Glomerular endothelial cell (primary cell): Measurements from ENCODE around the gene SPAG5. TPM values are rescaled to one million over a fixed set of nuclear protein-coding genes. Genes with fewer than 3 reads are reported as not detected.

Source experiments
- DNase-seq: peaks from one replicate; pipeline ENCODE4 v3.0.0-alpha.2; 2011; ENCODE audit warnings: low read depth, low spot score; ENCODE audit errors: extremely low read depth
- total RNA-seq: library from RNA; depleted of rRNA; stranded (reverse); fragments of >200 nt; gene quantifications from 2 replicates; pipeline ENCODE4 v1.2.3, GENCODE V29; 2015

The SPAG5 gene, protein sequence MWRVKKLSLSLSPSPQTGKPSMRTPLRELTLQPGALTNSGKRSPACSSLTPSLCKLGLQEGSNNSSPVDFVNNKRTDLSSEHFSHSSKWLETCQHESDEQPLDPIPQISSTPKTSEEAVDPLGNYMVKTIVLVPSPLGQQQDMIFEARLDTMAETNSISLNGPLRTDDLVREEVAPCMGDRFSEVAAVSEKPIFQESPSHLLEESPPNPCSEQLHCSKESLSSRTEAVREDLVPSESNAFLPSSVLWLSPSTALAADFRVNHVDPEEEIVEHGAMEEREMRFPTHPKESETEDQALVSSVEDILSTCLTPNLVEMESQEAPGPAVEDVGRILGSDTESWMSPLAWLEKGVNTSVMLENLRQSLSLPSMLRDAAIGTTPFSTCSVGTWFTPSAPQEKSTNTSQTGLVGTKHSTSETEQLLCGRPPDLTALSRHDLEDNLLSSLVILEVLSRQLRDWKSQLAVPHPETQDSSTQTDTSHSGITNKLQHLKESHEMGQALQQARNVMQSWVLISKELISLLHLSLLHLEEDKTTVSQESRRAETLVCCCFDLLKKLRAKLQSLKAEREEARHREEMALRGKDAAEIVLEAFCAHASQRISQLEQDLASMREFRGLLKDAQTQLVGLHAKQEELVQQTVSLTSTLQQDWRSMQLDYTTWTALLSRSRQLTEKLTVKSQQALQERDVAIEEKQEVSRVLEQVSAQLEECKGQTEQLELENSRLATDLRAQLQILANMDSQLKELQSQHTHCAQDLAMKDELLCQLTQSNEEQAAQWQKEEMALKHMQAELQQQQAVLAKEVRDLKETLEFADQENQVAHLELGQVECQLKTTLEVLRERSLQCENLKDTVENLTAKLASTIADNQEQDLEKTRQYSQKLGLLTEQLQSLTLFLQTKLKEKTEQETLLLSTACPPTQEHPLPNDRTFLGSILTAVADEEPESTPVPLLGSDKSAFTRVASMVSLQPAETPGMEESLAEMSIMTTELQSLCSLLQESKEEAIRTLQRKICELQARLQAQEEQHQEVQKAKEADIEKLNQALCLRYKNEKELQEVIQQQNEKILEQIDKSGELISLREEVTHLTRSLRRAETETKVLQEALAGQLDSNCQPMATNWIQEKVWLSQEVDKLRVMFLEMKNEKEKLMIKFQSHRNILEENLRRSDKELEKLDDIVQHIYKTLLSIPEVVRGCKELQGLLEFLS
- 13.0 and 18.6 TPM in 2 replicates for total RNA-seq

DNA sequence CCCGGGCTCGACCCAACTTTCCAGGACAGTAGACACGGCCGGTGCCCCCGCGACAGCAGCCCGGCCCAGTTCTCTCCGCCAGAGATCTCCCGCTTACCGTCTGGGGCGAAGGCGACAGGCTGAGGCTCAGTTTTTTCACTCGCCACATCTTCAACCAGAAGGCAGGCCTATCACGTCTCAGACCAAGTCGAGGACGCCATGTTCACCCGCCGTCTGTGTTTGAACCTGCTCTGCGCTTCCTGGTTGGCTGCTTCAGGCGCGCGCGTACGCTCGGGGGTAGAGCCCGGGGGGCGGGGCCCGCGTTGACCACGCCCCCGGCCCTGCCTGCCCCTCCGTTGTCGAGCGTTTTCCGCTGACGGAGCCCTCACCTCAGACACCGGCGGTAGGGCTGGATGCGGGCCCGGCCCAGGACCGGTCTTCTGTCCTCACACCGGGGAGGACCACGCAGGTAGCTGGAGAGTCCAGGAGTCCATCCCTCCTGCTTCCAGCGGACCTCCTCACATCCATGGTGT lies at the start of gene SPAG5:
SPAG5 (minus strand) TSS at position 227 of the 512 bp plus-strand sequence; CDS start at position 148, 79 bp downstream.
- peak; percentile 55 for DNase-seq

DNA sequence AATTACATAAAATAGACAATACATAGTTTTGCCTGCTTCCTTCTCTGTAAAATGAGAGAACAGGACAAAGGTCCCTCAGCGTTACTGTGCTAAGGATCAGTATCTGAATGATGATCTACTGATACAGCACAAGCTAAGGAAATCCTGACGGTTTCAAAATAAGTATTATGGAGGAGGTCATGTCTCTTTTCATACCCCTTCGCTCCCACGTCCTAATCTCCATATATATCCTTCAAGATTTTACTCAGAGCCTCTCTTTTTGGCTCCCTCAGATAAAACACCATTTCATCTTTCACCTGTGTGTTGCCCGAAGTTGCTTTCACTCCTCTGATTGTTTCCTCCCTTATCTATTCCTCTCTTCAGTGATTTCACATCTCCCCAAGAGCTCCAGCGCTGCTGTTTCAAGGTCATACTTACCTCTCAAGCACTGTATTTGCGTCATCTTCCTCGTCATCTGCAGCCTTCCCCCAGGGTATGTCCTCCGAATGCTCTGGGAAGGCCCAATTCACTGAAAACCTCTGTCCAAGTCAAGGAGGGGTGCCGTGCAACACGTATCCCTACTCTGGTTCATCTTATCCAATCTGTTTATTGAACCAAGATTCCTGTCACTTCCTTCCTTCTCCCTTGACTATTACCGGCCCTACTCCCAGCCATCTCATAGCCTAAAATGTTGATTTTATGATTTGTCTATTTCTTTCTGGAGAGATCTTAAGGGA lies 47.4 kb upstream of the SPAG5 start:
- no peak for DNase-seq

DNA sequence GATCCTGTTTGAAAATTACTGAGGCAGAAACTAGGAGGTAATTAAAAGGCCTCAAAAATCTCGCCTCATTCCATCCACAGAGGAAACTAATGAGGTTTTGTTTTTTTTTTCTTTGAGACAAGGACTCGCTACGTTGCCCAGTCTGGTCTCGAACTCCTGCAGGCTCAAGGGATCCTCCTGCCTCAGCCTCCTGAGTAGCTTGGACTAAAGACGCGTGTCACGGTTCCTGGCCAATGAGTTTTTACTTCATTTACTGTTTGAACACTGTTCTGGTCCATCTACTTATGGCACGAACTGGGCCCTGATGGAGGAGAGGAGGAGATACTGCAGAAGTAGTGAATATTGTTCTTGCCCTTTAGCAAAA lies 46.7 kb upstream of the SPAG5 start:
- no peak for DNase-seq

DNA sequence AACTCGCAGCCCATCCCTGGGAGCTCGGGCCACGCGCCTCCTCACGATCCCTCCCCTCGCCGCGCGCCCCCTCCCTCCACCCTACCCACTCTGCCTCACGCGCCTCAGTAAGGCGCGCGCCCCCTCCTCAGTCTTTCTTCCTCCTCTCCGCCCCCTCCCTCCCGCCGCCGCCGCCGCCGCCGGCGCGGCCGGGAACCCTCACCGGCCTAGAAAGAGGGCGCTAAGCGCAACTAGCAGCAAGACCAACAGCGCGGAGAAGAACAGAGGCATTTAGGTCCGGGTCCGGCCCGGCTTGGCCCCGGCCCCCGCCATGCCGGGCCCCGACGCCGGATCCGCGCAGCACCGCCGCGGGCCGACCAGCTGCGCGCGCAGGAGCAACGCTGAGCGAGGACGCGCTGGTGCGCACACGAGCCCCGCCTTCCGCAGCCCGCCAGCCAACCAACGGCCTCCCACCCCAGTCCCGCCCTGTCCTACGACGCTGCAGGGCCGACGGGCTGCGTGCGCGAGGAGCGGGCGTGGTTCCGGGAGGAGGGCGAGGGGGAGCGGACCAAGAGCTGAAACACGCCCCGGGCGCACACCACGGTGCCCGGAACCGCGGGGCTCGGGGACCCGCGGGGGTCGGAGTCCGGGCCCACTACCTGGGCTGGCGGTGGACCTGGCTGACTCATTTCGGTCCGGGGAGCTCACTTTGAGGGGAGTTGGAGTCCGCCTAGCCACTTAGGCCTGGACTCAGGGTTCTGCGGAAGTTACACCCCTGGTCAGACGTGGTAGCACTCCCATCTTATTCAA lies 46.2 kb upstream of the SPAG5 start, which contains the start of gene BLTP2:
BLTP2 (minus strand) TSS at position 372 of the 789 bp plus-strand sequence; CDS start at position 270, 102 bp downstream.
- DNase-seq, result peak; percentile 48

DNA sequence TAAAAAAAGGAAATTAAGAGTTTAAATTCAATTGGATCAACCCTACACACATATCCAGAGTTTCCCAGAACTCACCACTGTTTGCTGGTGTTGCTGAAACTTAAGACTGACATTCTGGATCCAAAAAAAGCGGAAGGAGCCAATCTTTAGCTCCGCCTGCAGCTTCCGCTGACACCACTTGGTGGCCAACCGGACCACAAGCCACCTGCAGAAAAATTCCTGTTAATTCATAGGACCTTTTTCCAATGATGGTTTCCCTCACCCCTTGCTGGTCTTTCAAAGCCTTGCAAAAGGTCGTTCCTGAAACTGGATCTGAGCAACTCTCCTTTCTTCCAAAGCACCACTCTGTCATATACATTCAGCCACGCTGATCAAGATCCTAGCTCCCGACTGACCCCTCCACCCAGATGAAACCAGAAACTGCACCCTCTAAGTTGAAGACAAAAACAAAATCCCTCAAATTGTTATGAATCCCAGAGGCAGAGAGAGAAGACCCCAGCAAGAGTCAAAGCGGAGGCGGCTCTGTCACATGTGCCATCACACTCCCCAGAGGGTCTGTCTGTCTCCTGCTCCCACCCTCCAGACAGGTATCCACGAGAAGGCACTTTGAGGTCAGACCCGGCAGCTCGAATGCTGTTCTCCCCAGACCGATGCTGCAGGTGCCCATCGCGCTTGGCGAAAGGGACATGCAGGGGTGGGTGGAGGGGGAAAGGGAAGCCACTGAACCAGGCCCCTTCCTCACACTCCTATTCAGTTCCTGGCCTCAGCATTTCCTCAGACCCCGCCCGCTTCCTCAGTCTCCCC lies 45.4 kb upstream of the SPAG5 start:
- DNase-seq, result no peak

DNA sequence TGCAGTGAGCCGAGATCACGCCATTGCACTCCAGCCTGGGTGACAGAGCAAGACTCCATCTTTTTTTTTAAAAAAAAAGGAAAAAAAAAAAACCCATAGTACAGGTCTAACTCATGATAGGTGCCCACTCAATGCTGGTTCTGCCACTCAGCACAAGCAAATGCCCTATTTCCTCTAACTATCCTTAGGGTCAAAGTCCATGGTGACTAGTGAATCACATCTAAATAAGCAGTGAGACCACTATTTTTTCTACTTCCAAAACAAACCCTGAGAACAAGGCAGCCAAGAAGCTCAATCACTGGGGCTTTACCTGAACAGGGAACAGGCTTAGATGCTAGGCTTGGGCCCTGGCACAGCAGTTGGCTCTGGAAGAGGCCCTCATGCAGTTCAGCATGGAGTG lies 42.8 kb upstream of the SPAG5 start:
- DNase-seq, result no peak

DNA sequence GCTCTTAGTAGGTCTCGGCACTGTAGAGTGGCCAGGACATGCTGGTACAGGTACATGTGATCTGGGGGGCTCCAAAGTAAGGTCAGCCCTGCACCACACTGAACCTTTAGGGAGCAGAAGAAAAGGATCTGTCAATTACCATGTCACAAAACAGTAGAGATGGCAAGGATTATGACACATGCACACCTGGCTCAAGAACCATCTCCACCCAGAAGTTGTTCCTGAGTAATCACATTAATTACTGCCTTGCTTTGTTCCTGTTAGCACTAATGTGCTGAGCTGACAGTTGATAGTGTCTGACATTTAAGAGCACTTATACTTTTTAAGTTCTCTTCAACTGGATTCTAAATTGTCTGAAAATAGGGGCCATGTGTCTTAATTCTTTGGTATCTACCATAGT lies 36.7 kb upstream of the SPAG5 start:
- DNase-seq, result no peak

DNA sequence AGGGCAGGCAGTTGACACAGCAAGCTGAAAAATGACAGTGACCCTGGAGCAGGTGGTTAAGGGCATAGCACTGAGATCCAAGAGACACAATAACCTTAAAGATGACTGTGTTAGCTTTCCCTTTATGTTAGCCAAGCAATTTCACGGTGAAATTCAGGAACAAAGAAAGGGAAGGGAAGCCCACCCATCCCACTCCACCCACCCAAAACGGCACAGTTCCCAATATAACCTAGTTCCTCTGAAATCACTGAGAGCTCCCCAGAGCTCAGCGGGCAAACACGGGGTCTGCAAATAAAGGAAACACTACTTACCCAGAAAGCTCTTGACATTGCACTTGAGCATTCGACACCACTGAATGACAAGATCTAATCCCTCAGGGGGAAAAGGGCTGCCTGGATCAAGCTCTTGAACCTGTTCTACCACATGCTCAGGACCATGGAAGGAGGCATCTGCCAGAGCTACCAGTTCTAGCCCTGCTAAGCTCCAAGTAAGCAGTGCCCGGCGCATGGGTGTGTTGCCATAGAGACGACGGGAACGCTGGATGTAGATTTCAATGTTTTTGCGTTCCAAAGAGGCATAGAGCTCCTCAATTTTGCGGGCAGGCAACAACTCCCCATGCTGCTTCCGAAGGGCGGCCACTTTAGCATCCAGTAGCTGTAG lies 35.5 kb upstream of the SPAG5 start:
- no peak for DNase-seq

DNA sequence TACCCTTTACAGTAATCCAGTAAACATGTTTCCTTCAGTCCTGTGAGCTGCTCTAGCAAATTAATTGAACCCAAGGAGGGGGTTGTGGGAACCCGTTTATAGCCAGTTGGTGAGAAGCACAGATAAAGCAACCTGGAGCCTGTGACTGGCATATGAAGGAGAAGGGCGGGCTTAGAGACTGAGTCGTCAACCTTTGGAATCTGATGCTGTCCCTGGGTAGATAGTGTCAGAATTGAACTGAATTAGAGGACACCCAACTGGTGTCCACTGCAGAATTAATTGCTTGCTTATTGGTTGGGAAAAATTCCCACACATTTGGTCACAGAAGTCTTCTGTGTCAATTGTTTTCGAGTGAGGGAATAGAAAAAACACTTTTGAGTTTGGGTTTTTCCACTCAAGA lies 28.0 kb upstream of the SPAG5 start:
- DNase-seq, result no peak

DNA sequence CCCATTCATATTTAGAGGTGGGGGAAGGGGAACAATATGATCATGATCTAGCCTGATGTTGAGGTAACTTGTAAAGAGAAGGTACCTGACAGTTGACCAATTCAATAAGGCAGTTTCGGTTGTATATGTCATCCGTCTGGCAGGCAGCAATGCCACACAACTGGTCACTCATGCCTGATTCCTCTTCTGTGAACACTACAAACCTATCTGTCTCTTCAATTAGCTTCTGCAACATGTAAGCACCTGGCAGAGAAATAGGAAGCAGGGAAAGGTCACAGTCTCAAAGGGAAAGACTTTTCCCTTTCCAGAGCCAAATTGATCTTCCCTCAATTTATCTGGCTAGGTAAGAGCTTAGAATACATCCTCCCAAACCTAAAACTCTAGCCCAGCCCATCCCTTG lies 25.3 kb upstream of the SPAG5 start:
- DNase-seq, result no peak

DNA sequence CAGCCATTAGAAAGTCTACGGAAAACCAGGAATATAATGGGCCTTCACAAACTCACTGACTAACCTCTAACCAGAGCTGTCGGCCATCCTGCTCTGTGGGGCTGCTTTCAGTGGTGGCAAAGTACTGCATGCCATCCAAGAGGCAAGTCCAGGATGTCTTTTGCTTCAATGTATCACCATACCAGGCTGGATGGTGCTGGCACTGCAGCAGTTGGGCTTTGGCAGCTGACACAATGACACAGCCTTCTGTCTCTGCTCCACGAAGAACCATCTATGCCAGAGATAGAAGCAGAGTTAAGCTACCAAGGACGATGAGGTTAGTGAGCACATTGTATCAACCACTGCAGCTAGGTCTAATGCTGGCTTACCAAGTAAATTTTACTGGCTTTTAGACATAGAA lies 24.9 kb upstream of the SPAG5 start:
- DNase-seq, result no peak

DNA sequence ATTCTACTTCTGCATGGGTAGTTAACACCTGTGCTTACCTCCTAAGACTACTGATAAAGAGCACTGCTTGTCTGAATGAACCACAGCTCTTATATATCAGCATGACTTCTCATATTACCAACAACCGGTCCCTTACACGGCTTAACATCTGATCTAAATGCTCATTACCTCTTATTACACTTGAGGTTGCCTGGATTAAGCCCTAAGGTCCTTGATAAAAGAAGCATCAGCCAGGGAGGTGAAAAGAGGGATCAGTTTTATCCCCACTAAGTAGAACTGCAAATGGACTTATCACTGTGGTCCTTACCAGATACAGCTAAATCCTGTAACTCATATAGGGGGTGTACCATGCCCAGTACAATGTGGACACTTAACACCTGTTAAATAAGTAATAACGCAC lies 23.4 kb upstream of the SPAG5 start:
- DNase-seq, result no peak

DNA sequence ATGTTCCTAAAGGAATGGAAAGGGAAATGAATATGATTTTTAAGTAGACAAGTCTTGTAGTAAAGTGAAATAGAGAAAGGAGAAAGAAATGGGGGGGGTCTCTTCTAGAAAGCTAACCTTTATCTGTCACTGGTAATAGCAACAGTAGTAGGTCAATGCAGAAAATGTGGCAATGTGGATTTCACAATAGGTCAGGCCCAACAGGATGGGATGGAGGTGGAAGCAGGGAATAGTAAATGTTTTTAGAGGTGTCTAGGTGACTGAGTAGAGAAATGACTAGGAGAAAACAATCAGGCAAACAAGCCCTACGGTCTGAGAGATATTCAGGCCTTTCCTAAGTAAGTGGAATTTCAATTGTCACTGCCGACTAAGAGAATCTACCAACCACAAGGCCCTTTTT lies 21.2 kb upstream of the SPAG5 start:
- no peak for DNase-seq

DNA sequence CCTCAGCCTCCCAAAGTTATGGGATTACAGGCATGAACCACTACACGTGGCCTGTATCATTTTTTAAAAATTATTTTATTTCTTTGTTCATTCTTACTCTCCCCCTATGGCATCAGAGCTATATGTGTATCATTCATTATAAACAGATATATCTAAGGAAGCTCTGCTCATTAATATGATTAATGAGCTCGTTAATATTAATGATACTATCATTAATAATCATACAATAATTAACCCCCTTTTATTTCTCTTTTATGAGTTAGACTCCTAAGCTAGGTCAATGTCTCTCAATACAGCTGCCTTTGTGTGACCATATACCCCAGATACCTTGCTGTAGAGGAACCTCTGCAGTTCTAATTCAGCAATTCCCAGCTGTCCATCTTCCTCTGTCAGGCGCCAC lies 19.6 kb upstream of the SPAG5 start:
- no peak for DNase-seq

DNA sequence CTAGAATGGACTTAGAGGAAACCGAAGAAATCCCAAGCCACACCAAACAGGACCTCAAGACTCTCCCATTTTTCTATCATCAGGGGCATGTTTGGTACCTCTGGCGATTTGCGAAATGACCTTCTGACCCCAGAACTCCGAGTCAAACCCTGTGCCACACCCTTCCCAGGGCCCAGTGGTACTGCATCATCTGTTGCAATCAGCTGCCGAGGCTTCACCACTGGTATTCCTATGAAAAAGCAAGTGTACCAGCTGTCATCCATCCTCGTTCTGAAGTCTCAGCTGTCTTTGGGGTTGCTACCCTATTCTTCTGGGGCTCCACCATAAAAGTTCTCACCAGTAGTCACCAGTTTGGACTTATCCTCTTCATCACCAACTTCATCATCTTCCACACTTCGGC lies 17.5 kb upstream of the SPAG5 start:
- DNase-seq, result no peak

DNA sequence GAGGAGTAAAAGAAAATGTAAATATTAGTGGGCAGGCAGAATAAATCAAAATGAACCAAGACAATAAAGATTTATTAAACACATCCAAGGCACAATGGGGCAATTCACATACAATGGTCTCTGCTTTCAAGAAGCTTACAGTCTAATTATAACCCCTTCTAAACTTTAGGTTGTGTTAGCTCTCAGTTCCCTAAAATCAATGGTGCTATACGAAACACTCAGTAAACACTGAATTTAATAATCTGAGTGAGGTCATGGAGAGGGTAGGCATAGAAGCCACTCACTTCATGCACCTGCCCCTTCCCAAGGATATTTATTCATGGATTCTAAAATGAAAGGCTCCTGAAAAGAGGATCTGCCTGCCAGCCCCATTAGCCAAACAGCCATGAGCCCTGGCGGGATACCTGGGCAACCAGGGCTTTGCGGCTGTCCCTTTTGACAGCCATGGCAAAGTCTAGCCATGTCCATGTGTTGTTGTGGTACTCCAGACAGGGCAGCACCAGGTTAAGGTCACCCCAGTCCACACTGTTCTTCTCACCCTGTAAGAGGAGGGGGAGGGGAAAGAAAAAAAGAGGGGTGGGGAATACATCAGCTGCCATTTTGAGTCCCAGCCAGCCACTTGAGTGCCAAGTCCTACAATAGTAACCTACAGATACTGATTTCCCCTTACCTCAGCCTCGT lies 16.6 kb upstream of the SPAG5 start:
- no peak for DNase-seq

DNA sequence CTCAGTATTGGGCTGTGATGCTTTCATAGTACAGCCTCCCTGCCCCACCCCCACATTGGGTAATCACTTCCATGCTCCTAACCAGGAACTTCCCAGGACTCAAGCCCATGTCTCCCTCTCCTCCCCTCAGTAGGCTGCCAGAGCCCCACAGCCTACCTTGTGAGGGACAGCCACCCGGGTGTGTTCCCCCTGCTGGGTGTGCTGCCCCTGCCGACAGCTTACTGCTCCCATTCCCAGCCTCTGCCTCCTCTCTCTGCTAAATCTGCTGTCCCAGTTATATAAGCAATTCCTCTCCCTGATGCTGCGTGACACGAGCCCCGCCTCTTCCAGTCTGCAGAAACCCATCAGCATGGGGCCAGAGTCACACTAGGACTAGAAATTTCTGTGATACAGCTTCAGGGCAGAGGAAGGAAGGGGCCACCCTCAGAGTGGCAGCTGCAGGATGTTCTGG lies 15.1 kb upstream of the SPAG5 start, which contains the start of gene RSKR:
RSKR (minus strand) TSS at position 255 of the 451 bp plus-strand sequence; CDS start at position 231, 24 bp downstream.
- DNase-seq, result no peak
